Retina (tissue), 1 donor: ENCODE data around the gene TENM4.

ENCODE experiments used
- DNase-seq: peaks from one replicate; pipeline ENCODE4 v3.0.0-alpha.2; 2016

TENM4 gene

DNA sequence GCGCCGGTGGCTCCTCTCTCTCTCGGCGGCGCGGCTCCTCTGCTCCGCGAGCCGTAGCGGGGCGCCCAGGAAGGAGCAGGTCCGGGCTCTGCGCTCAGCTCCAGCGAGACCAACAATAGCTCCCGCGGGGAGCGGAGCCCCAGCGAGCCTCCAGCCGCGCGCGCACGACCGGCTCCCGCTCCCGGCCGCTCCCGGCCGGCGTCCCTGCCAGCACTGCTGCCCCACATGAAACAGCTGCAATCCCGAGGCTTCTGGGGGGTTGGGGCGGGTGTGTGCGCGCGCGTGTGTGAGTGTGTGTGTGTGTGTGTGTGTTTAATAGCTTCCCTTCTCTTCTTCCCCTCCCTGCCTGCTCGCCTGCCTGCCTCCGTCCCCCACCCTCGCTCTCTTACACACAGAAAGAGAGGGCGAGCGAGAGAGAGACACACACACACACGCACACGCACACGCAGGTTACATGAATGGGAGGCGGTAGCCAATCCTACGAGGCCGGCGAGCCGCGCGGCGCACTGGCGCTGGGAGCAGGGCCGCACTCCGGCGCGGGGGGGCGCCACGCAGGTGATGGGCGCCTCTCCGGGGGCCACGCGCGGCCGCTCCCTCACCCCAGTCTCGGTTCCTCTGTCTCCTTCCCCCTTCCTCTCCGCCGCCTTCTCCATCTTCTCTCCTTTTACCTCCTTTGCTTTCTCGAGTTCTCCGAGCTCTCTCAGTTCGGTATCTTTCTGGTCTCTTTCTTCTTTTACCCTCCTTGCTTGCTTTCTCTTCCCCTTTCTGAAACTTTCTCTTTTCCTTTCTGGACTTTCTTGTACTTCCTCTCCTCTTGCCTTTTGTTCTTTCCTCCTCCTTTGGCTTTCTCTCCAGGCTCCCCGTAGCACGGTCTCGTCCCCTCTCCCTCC is at the start of gene TENM4:
TENM4 (minus strand) TSS at position 460 of the 890 bp plus-strand sequence. CDS start 371,086 bp downstream, outside the sequence.
- peak; percentile 95 for DNase-seq

DNA sequence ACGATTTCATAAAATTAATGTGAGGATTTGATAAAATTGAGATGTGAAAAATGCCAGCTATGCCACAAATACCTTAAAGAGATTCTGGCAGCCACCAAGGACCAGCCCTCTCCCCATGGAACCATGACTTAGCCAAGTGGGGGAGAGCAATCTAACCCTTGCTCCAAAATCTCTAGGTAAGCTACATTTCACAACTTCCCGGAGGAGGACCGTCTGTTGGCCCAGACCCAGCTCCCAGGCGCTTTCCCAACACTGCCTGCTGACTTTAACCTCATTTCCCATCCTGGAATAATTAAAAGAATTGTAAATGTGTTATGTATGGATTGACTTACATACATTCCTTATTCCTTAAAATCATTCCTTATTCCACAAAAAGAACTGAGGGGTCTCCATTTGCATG is 47.5 kb upstream of the TENM4 start:
- no peak for DNase-seq

DNA sequence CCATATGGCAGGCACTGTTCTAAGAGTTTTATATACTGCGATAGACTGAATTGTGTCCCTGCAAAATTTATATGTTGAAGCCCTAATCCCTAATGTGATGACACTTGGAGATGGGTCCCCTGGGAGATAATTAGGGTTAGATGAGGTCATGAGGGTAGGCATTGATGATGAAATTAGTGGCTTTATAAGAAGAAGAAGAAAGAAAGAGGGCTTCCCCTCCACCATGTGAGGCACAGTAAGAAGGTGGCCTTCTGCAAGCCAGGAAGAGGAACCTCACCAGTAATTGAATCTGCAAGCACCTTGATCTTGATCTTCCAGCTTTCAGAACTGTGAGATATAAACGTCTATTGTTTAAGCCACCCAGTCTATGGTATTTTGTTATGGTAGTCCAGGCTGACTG is 46.6 kb upstream of the TENM4 start:
- DNase-seq: no peak

DNA sequence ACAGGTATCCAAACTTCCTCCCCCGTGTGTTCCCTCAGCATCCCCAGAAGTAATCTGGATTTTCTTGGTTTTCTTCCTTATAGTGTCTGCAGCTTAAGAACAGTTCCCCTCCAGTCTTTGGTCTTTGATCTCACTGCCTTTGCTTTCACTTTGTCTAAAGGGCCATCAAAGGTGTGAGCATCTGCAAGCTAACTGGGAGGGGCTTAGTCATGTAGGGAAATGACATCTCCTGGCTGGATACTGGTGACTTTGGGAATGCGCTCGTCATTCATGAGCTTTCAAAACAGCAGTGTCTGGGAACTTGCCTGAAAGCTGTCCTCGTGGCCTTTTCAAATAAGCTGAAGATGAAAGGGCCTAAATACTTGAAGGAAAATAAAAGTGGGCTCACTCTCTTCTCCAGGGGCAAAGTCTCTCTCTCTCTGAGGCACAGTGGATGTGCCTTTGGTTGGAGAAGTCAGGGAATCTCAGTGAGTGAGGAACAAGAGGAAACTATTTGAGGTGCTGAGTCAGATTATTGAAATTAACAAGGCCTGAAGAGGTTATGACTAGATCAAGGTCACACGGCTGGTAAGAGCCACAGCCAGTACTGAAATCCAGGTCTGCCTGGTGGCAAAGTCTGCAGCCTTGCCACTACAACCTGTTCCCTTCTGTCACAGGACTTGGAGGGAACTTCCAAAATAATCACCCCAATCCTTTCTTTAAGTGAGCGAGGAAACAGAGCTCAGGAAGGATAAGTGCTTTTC is 45.6 kb upstream of the TENM4 start:
- DNase-seq: no peak

DNA sequence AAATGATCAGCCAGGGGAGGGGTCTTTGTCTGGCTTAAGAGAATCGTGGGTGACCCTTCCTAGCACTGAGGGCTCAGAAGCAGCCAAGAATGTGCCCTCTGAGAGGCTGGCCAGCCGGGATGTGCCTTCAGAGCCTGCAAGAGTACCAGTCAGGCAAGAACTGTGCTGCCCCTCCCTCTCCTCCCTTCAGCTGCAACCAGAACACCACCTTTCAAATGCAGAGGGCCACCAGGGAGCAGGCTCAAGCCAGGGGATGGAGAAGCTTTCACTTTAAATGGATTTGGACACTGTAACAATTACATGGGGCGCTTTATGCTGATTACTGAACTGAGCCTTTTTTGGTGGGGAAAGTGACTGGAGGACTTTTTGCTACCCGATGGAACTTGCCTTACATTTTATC is 44.9 kb upstream of the TENM4 start:
- DNase-seq: no peak

DNA sequence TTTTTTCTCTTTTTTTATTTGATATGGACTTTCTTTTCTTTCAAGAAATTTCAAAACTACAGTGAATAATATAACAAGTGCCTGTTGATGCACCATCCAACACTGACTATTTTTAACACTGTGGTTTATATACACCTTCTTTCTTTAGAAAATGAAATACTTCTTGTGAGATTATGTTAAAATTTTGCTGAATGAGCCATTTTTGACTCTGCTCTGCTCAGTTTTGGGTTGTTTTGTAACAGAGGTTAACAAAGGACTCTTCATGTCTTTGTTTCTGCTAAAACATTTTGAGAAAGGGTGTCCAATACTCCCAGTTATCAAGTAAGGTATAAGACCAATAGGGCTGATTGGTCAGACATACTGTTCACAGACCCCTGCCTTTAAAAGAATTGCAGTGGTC is 44.0 kb upstream of the TENM4 start:
- DNase-seq: no peak

DNA sequence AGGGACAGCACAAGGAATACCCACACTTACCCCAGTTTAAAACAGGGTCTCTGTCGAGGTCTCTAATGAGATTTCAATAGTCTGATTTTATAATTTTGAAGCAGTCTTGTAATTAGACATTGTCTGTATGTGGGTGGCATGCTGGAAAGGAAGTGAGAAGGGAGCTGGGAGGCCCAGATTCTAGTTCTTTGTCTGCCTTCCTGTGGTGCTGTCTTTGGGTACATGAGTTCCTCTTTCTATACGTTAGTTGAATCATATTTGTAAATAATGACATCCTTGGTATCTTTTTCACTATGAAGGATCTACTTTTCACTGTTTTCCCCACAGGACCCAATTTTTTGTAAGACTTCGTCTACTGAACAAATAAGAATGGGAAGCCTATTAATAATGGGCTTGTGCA is 42.0 kb upstream of the TENM4 start:
- DNase-seq: no peak

DNA sequence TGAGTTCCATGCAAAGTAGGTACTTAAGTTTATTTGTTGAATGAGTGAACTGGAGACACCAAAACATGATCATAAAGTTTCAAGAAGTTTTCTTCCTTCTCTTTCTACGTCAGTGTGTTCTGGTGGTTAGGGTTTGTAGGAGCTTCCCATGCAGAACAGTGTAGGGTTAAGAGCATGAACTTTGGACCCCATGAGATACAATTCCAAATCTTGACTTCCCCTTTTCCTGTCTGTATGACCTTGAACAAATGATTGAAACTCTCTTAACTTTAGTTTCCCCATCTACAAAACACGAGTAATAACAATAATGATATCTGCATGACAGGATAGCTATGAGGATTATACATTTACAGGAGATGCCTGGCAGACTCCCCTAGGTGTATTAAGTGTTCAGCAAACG is 41.0 kb upstream of the TENM4 start:
- no peak for DNase-seq

DNA sequence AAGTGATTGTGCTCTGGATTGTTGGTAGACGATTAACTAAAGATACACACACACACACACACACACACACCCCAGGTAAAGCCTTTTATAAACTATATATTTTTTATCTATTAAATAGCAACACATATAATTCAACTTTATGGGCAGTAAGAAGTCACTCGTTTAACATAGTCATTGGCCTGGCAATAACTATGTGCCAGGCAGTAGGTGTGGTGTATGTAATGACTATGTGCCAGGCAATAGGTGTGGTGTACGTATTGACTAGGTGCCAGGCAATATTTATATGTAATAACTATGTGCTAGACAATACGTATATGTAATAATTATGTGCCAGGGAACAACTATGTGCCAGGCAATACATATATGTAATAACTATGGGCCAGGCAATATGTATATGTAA is 40.0 kb upstream of the TENM4 start:
- no peak for DNase-seq

DNA sequence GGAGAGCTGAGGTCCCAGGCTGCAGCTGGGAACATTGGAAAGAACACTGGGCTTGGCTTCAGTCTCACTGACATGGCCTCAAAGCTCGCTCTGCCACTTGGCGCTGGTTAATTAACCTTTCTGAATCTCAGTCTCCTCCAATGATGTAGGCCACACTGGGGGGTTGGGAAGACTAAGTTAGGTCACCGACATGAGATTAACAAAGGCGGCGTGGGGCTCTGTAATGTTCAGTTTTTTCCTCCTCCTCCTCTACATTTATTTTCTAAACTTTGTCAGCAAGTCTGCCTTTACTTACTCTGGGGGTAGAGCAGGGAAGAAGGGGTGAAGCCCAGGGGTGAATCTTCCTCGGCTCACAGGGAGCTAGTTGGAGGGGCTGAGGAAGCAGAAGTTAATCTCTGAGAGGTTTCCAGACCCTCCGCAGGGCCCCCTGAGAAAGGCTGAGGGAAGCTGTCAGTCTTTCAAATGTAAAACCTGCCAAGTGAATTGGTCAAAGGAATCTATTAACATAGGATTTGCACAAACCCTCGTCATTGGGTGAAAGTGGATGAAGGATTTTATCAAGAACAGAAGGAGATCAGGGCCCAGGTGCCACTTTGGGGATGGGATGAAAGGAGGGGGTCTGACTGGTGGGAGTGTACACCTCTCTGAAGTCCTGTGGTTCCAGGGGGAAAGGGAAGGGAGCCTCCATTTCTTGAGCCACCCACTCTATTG is 32.1 kb upstream of the TENM4 start:
- DNase-seq: no peak

DNA sequence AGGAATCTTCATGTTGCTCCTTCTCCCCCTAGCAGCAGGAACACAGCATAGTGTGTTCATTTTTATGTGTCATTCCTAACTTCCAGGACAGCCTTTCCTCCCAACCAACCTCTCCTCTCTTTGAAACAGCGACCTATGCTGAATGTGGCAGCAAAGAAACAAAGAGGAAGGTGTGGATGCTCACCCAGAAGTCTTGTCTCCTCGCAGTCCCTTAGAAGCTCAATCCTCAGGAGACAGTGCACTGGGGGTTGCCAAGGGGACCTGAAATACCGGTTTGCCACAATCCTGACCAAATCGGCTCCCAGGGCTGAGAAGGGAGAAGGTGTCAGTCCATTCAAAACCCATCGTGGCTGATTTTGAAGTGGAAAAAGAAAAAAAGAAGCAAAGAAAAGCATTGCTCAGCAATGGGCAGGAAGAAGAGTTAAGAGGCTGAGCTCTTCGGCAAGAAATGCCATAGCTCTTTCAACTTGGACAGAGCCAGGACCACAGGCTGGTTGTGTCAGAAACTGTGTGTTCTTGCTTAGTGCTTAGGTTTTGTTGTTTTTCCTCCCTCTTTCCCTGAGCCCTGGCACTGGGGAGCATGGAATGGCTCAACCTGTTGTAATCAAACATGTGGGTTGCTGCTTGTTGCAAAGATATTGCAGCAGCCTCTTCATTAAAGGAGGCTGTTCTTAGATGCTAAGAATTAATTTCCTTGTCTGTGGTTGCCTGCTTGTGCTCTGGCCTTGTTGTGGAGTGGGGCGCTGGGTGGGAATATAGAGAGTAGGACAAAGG is 30.4 kb upstream of the TENM4 start:
- DNase-seq: no peak

DNA sequence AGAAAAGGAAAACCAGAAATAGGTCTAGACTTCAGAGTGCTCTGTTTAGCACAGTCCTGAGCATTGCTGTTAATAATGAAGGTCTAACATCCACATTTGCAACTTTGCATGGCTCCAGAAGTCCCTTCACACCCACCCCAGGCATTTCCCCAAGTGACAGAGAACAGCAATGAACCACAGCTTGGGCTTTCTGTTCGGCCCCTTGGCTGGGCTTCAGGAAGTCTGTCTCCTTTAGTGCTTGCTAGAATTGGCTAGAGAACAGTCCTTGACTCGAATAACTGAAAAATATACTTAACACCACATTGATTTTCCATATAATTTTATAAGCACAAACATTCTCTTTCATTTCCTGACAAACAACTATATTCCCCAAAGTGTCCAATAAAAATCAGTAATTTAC is 29.3 kb upstream of the TENM4 start:
- no peak for DNase-seq

DNA sequence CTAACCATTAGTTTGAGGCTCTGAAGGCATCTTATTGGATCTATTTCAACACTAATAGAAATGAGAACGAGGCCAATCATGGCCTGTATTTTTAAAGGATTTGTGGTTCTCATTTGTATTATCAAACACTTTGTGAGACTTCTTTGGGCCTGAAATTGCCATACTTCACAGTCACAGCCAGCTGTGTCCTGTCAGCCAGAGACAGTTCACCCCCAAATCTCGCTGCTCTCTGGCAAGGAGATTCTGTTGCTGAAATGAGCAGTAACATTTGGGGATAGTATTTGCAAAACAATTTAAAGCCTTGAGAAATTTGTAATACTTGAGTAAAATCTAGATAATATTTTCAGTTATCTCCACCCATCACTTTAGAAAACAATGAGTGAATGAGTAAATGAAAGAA is 26.9 kb upstream of the TENM4 start:
- DNase-seq: no peak

DNA sequence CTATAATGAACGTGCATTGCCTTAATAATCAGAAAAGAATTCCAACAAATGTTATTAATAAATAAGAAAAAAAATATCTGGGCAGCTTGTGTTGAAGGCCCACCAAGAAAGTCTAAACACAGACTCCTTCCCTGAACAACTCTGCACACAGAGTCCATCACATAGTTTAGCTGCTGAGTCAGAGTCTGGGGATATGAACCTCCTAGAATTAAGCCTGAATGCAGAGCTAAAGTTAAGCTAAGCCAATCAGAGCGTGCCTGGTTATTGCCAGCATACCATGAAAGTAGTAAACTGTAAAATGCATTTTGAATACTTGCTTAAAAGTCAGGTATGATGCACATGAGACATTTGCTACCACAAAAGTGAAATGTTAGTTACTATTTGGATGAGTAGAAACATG is 25.6 kb upstream of the TENM4 start:
- DNase-seq: no peak

DNA sequence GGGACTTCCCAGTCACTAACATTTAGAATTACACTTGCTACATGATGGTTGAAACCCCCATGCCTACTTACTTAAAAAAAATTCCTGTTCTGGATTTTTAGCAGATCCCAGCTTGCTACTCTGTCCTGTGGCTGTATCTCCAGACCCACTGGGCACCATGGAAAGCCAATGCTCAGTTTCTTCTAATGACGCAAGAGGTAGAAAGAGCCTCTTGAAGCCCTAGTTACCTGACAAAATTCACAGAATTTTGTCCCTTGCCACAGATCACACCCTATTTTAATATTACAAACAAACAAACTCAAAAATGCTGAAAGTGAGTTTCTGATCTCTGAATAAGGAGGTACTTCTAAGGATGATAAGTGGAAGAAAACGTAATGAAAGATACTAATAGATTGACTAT is 24.3 kb upstream of the TENM4 start:
- DNase-seq: no peak

DNA sequence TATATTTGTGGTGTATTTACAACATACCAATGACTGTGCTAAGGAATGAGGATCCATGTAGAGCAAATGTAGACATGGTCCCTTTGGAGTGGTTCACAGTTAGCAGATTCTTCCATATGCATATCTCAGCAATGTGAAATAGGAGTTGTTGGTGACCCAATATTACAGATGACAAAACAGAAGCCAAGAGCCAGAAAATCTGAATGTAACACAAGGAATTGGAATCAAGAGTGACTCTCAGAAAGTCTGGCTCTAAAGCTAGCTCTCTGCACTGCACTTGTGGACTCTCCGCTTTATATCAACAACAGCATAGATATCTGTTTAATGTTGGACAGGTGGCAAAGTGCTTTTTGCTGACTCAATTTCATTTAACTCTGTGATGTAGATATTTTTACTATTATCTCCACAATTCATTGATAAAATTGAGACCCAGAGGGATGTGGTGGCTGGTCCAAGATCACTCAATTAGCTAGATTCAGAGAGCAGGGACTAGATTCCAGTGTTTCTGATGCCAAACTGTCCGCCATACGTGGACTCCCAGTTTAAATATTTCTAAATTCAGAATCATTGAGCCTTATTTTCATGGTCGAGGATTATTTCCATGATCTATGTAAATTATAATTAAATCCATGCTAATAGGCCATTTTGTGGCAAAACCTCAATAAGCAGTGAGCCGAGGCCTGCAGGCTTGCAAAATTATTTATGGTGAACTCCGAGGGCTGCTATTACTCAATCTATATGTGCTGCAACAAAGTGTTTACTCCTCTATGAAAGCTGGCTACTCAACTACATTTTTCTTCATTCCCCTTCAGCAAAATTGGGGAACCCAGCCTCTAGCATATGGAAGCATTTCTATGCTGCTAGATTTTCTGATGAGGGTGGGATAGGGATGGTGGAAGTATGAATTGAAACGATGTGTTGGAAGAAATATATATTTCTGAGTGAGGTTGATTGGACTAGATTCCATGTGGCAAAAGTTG is 21.1 kb upstream of the TENM4 start:
- no peak for DNase-seq

DNA sequence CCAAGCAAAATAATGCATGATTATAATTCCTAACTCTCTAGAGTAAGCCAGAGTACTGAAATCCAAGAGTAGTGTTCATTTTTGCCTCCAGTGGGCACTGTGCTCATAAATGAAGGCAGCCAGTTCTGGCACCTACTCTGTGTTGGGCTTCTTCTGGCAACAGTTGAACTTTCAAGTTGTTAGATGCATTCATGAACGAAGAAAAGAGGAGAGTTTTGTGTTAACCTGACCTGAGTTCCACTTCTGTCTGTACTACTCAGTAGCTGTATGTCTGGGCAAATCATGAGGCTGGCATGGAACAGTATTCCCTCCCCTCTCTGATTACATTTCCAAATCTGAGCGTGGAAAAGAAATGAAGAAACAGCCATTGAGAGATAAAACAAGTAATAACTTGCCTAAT is 20.3 kb upstream of the TENM4 start:
- no peak for DNase-seq

DNA sequence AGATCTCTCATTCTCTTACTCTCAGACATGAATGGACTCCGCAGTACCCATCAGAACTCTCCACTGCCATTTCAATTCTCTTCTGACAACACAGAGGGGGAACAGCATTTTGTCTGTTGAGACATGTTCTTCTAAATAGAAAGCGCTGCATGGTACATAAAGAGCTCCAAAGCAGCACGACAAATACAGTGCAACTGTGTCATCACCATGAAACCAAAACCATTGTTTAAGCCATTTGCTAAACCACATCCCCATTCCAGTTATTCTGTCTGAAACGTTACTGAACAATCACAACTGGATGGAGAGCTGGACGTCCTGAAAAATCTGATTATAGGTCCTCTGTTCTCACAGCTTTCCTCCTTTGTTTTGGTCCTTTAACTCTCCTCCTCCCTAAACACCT is 17.9 kb upstream of the TENM4 start:
- no peak for DNase-seq

DNA sequence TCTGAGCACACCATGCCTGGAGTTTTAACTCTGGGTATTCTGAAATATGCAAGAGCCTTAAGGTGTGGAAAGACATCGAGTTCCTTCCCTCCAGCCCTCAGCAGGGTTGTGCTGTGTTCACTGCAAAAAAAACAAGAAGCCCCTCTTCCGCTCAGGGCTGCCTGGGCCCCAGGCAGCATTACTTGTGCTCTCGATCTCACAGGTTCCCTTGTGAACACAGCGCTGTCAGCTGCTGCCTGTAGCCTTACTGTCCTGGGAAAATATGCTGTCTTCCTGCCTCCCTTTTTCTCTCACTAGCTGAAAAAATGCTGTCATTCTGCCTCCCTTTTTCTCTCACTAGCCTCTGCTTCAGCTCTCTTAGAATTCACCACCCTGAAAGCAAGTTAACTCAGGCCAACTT is 15.7 kb upstream of the TENM4 start:
- DNase-seq: no peak

DNA sequence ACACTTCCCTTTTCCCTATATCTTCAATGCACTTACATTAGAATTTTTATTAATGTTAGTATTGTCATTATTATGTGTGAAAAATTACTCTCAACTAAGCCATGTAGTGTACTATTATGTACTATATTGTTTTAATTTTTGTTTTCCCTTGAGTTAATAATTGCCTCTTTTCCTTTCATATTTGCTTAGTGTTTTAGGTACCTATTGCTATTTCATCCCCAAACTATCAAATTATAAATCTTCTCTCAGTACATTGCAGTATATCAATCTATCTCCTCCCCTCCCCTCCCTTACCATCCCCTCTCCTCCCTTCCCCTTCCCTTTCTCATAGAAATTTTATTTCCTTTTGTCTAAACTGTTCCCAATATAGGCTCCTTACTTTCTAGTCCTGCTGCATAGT is 12.8 kb upstream of the TENM4 start:
- DNase-seq: no peak

DNA sequence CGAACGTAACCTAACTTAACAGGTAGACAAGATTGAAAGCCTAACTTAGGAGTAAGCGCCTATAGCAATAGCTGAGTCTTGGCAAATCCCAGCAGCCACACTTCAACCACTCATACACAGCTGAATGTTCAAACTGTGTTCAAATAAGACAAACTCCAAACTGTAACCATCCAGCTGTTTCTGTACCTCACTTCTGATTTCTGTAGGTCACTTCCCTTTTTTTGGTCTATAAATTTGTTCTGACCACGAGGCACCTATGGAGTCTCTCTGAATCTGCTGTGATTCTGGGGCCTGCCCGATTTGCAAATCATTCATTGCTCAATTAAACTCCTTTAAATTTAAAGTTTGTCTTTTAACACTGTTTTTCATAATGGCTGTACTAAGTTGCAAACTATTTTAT is 8.2 kb upstream of the TENM4 start:
- no peak for DNase-seq
